ENCODE data around the gene ATP1A2. TPM values are rescaled to one million over a fixed set of nuclear protein-coding genes. Genes with fewer than 3 reads are reported as not detected.

Gene ATP1A2
- not detected in 2 replicates for total RNA-seq

DNA sequence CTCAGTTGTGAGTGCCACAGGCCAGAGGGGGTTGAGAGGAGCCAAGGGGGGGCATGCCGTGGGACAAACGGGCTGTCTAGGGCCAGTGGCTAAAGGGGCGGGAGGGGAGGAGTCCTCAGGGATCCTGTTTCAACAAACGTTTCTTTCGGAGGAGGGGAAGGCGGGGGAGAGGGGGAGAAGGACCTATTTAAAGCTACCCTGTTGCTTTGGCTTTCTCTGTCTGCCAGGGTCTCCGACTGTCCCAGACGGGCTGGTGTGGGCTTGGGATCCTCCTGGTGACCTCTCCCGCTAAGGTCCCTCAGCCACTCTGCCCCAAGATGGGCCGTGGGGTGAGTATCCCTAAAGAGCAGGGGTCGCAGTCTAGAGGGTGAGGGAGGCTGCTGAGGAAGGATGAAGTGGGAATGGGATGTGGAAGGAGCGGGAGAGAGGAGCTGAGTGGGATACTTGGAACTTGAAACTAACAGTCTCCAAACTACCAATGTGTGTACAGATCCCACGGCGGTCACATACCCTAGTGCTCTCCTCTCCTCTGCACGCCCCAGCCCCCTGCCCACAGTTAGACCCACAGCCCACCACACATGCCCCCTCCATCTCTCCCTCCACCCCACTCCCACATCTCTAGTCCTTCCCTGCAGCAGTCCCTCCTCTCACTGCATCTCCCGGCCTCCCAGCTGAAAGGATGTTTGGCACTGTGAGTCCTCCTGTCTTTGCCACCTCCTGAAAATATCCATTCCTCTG lies at the start of gene ATP1A2:
Gene ATP1A2, plus strand, starts transcription at position 215 of the 738 bp plus-strand sequence. Its CDS starts 103 bp downstream, at position 318.
- Mint-ChIP-seq H3K4me3 (ENCODE audit: low read depth) (no peak within 1 kb of the TSS), H3K4me1 (ENCODE audit: low read depth) (no peaks in the 10 kb centered on the region), H3K27me3 (ENCODE audit: low read depth) (peaks cover 11% of the 10 kb centered on the region), H3K36me3 (ENCODE audit: low read depth) (no peaks in the 10 kb centered on the region), H3K9me3 (no peaks in the 10 kb centered on the region), H3K27ac (no peak within 1 kb of the TSS)
- DNase-seq (ENCODE audit: low spot score) = no peak
- intact Hi-C loops (cut with micrococcal nuclease) = no loop called here

- intact Hi-C loops (cut with micrococcal nuclease) = no loop called here
- Mint-ChIP-seq H3K36me3 (ENCODE audit: low read depth) (no peaks in the 10 kb centered on the region), H3K27me3 (ENCODE audit: low read depth) (peaks cover 36% of the 10 kb centered on the region), H3K4me1 (ENCODE audit: low read depth) (peaks cover 17% of the 10 kb centered on the region), H3K9me3 (no peaks in the 10 kb centered on the region), H3K27ac (no peak overlapping the region), H3K4me3 (ENCODE audit: low read depth) (no peak overlapping the region)
- DNase-seq (ENCODE audit: low spot score) = no peak
These were observed 48.5 kb upstream of the ATP1A2 start for GRCh38 chr1:160066829-160067745.

DNA sequence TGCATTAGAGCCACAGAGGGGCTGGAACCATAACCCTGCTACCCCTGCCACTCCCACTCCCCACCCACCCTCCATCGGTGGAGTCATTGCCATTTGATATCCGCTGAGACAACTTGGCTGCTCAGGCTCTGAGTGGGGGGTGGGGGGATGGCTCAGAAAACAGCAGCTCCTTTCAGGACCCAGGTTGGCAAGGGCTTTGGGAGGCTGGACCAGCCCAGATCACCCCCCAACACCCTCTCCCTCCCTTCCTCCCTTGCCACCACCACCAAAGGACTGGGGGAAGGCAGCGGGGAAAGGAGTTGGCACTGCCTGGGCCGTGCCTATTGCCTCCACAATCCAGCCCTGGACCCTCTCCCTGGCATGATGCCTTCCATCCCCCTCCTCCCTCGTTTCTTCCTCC lies 47.3 kb upstream of the ATP1A2 start:
- Mint-ChIP-seq H3K36me3 (ENCODE audit: low read depth) (no peaks in the 10 kb centered on the region), H3K4me3 (ENCODE audit: low read depth) (no peak overlapping the region), H3K27me3 (ENCODE audit: low read depth) (peaks cover 36% of the 10 kb centered on the region), H3K4me1 (ENCODE audit: low read depth) (peaks cover 18% of the 10 kb centered on the region), H3K27ac (no peak overlapping the region), H3K9me3 (no peaks in the 10 kb centered on the region)
- DNase-seq (ENCODE audit: low spot score) = no peak
- intact Hi-C loops (cut with micrococcal nuclease) = no loop called here

DNA sequence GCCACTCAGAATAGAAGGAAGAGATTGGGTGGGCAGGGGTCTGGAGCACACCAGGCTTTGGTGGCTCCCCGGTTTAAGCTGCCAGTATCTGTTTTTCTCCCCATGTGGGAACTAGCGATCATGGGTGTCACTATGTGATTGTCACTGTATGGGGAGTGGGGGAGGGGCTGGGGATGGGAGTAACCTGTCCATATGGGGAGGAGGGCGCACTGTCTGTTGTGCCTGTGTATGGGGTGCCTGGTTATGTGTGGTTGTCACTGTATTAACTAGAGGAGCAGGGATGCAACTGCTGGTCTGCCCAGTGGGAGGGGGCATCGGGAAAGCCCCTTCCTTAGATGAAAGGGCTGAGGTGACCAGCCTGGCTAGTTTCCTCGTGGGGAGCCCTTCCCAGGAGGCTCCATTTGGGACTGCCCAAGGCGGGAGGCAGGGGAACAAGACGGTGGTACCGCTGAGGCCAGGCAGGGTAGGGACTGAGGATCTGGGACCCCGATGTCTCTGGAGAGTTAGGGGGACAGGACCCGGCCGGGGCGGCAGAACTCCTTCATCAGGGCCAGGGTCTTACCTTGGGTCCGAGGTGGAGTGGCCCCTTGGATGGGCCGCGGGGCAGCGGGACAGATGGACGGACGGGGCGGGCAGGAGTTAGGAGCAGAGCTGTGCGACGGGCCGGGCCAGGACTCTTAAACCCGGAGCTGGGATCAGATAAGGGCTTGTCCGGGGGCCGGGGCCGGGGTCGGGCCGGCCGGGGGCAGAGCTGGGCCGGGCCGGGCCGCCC lies 45.9 kb upstream of the ATP1A2 start, which contains the start of gene KCNJ10:
Gene KCNJ10, minus strand, starts transcription at position 701 of the 772 bp plus-strand sequence. CDS start 27,628 bp downstream, outside the sequence.
- Mint-ChIP-seq H3K27me3 (ENCODE audit: low read depth) (peaks cover 36% of the 10 kb centered on the region), H3K4me1 (ENCODE audit: low read depth) (peaks cover 18% of the 10 kb centered on the region), H3K9me3 (no peaks in the 10 kb centered on the region), H3K4me3 (ENCODE audit: low read depth) (peak within 1 kb of the TSS; percentile 77), H3K36me3 (ENCODE audit: low read depth) (no peaks in the 10 kb centered on the region), H3K27ac (no peak within 1 kb of the TSS)
- DNase-seq (ENCODE audit: low spot score) = no peak
- intact Hi-C loops (cut with micrococcal nuclease) = loop anchor here (1.0 to 5.0 kb wide), 2 partner anchors 9 to 37 kb away; partner anchors contain the start of gene PIGM

DNA sequence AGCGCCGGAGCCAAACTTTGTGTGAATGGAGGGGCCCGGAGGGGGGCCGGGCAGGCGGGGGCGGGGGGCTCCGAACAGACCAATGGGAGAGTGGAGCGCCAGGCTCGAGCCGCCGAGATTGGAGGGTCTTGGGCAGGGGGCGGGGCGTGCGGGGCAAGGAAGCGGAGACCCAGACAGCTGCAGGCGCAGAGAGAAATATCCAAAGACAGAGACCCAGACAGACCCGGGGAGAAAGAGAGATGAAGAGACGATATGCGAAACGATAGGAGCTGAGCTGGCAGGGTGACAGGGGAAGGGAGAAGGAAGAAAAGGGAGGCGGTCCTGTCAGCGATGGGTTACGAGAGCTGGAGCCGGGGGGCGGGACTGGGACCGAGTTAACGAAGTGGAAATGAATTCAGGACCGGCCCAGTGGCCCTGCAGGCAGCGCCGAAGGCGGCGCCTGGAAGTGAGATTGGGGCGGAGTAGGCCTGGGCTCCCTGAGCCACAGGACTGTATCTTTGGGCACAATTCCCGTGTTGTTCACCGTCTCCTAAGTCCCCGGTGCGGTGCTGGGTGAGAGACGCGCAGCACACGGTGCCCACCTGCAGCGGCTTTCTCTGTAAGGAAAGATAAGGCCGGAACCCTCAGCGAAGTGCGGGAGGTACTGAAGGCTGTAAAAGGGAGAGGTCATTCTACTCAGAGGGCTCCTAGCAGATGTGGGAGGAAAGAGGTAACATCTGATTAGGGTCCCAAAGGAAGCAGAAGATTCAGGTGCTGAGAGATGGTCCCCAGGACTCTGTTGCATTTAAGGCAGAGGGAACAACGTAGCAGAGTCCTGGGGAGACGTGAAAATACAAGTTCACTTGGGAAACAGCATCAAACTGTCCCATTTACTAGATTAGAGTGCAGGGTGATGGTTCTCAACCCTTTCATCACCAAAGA lies 45.1 kb upstream of the ATP1A2 start:
- intact Hi-C loops (cut with micrococcal nuclease) = loop anchor here (1.0 to 5.0 kb wide), 2 partner anchors 8 to 38 kb away; partner anchors contain the start of gene PIGM
- DNase-seq (ENCODE audit: low spot score) = peak; percentile 41
- Mint-ChIP-seq H3K4me3 (ENCODE audit: low read depth) (peak overlapping the region; percentile 77), H3K27ac (no peak overlapping the region), H3K27me3 (ENCODE audit: low read depth) (peaks cover 33% of the 10 kb centered on the region), H3K36me3 (ENCODE audit: low read depth) (no peaks in the 10 kb centered on the region), H3K4me1 (ENCODE audit: low read depth) (peaks cover 18% of the 10 kb centered on the region), H3K9me3 (no peaks in the 10 kb centered on the region)

DNA sequence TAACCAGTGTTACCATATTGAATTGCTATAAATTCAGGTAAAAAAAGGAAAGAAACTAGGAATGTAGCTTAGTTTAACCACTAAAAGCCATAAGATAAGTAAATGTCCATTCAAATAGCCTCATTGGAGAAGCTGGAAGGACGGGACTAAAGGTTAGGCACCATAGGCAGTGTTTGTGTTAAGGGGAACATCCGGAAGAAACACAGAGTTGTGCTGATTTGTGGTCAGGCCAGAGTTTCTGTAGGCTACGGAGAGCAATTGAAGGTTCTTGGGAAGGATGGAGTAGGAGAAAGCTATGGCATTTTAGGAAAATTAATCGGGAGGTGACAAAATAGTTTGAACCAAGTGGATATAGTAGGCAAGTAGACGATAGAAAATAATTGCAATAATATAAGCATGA lies 44.3 kb upstream of the ATP1A2 start:
- no peaks in the 10 kb centered on the region for H3K9me3 Mint-ChIP-seq

DNA sequence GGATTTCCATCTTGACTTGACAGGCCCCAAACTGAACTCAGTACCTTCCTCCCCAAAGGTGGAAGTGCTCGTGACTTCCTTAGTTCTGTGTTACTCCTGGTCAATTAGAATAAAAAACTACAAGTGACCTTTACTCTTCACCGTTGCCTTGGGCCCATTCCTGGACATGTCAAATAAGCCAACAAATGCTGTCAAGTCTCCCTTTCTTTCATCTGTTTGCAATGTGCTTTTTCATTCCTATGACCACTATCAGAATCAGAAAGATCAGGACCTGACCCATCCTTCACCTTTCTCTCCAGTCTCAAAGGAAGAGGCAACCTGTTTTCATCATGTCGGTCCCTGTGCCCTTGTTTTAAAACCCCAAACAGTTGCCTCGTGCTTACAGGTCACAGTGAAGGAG lies 40.7 kb upstream of the ATP1A2 start:
- intact Hi-C loops (cut with micrococcal nuclease) = loop anchor here (5.0 kb wide), 1 partner anchor 43 kb away; the partner anchor contains the start of gene PIGM
- Mint-ChIP-seq H3K27me3 (ENCODE audit: low read depth) (peaks cover 23% of the 10 kb centered on the region), H3K9me3 (no peaks in the 10 kb centered on the region), H3K4me1 (ENCODE audit: low read depth) (peaks cover 20% of the 10 kb centered on the region), H3K4me3 (ENCODE audit: low read depth) (no peak overlapping the region), H3K36me3 (ENCODE audit: low read depth) (no peaks in the 10 kb centered on the region), H3K27ac (no peak overlapping the region)
- DNase-seq (ENCODE audit: low spot score) = no peak

More for the DNA sequence above, 44.3 kb upstream of the ATP1A2 start:
- Mint-ChIP-seq H3K36me3 (ENCODE audit: low read depth) (no peaks in the 10 kb centered on the region), H3K4me1 (ENCODE audit: low read depth) (peaks cover 18% of the 10 kb centered on the region), H3K4me3 (ENCODE audit: low read depth) (no peak overlapping the region), H3K27me3 (ENCODE audit: low read depth) (peaks cover 27% of the 10 kb centered on the region), H3K27ac (no peak overlapping the region)
- no peak for DNase-seq (ENCODE audit: low spot score)
- intact Hi-C loops (cut with micrococcal nuclease) = loop anchor here (5.0 kb wide), 1 partner anchor 39 kb away; the partner anchor contains the start of gene PIGM

GRCh38 chr1:160075836-160076235 lies 39.7 kb upstream of the ATP1A2 start:
- no peak overlapping the region for H3K4me3 Mint-ChIP-seq (ENCODE audit: low read depth)
- peaks cover 25% of the 10 kb centered on the region for H3K27me3 Mint-ChIP-seq (ENCODE audit: low read depth)

GRCh38 chr1:160076295-160076694 lies 39.3 kb upstream of the ATP1A2 start:
- intact Hi-C loops (cut with micrococcal nuclease) = no loop called here
- Mint-ChIP-seq H3K36me3 (ENCODE audit: low read depth) (no peaks in the 10 kb centered on the region), H3K27me3 (ENCODE audit: low read depth) (peaks cover 30% of the 10 kb centered on the region), H3K4me1 (ENCODE audit: low read depth) (peaks cover 19% of the 10 kb centered on the region), H3K4me3 (ENCODE audit: low read depth) (no peak overlapping the region), H3K9me3 (no peaks in the 10 kb centered on the region), H3K27ac (no peak overlapping the region)
- DNase-seq (ENCODE audit: low spot score) = no peak

More at GRCh38 chr1:160075836-160076235, 39.7 kb upstream of the ATP1A2 start:
- Mint-ChIP-seq H3K27ac (no peak overlapping the region), H3K9me3 (no peaks in the 10 kb centered on the region), H3K36me3 (ENCODE audit: low read depth) (no peaks in the 10 kb centered on the region), H3K4me1 (ENCODE audit: low read depth) (peaks cover 20% of the 10 kb centered on the region)
- intact Hi-C loops (cut with micrococcal nuclease) = no loop called here
- no peak for DNase-seq (ENCODE audit: low spot score)

DNA sequence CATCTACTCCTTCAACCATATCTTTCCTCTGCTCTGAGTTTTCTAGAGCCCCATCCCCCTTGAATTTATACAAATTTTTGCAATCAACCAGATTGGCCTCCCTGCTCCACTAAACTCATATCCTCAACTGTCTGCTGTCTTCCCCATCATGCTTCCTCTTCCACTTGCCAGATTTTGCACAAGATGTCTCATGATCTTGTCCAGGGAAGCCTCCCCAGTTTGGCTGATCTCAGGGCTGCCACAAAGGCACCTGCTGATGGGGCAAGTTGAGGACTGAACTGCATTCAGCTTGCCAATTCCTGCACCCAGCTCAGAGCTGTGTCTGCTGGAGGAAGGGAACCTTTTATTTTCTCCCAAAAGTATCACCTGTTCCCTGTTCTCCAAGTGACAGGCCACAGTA lies 38.1 kb upstream of the ATP1A2 start:
- intact Hi-C loops (cut with micrococcal nuclease) = no loop called here
- Mint-ChIP-seq H3K4me3 (ENCODE audit: low read depth) (no peak overlapping the region), H3K9me3 (no peaks in the 10 kb centered on the region), H3K36me3 (ENCODE audit: low read depth) (no peaks in the 10 kb centered on the region), H3K27me3 (ENCODE audit: low read depth) (peaks cover 39% of the 10 kb centered on the region), H3K4me1 (ENCODE audit: low read depth) (peaks cover 11% of the 10 kb centered on the region), H3K27ac (no peak overlapping the region)
- DNase-seq (ENCODE audit: low spot score) = no peak

- peaks cover 47% of the 10 kb centered on the region for H3K27me3 Mint-ChIP-seq (ENCODE audit: low read depth)
- H3K27ac Mint-ChIP-seq = no peak overlapping the region
- no peaks in the 10 kb centered on the region for H3K36me3 Mint-ChIP-seq (ENCODE audit: low read depth)
- no peak overlapping the region for H3K4me3 Mint-ChIP-seq (ENCODE audit: low read depth)
- H3K4me1 Mint-ChIP-seq (ENCODE audit: low read depth) = peaks cover 11% of the 10 kb centered on the region
- no peaks in the 10 kb centered on the region for H3K9me3 Mint-ChIP-seq
- intact Hi-C loops (cut with micrococcal nuclease) = loop anchor here (1.0 kb wide), 2 partner anchors 8 to 32 kb away; partner anchors contain the start of gene KCNJ10
- DNase-seq (ENCODE audit: low spot score) = peak; percentile 60
These were observed 36.9 kb upstream of the ATP1A2 start for GRCh38 chr1:160078512-160079195.
